Endometrial microvascular endothelial cells (primary cell): ENCODE results near the gene PARD6B. TPM values are rescaled to one million over a fixed set of nuclear protein-coding genes. Genes with fewer than 3 reads are reported as not detected.
"Not testable (repeated sequence)": the region's sequence is repeated elsewhere in the genome, so short reads cannot be mapped to it uniquely, and the experiment has no call there.

Experiments
- in situ Hi-C: cut with HindIII; loops from 2 replicates; pipeline ENCODE4 v1.10.0; 2017; ENCODE audit warnings: low sequenced_read_pairs, low pct_unique_long_range_greater_than_20kb; ENCODE audit errors: inconsistent ontology term
- total RNA-seq: library from RNA; depleted of rRNA; stranded (reverse); fragments of >200 nt; gene quantifications from one replicate; pipeline ENCODE4 v1.2.3, GENCODE V29; 2015; ENCODE audit errors: inconsistent ontology term

Gene PARD6B
- total RNA-seq, 1 donor from 2014 or later: not detected

GRCh38 chr20:50701041-50701963 lies 30.1 kb upstream of the PARD6B start:
- in situ Hi-C loops: no loop called here

GRCh38 chr20:50703651-50704438 lies 27.5 kb upstream of the PARD6B start:
- in situ Hi-C loops: not testable (repeated sequence)

GRCh38 chr20:50704514-50704913 lies 26.9 kb upstream of the PARD6B start:
- in situ Hi-C loops: no loop called here

GRCh38 chr20:50704971-50705370 lies 26.4 kb upstream of the PARD6B start:
- in situ Hi-C loops: no loop called here

GRCh38 chr20:50708845-50709635 lies 22.3 kb upstream of the PARD6B start:
- in situ Hi-C loops: no loop called here

DNA sequence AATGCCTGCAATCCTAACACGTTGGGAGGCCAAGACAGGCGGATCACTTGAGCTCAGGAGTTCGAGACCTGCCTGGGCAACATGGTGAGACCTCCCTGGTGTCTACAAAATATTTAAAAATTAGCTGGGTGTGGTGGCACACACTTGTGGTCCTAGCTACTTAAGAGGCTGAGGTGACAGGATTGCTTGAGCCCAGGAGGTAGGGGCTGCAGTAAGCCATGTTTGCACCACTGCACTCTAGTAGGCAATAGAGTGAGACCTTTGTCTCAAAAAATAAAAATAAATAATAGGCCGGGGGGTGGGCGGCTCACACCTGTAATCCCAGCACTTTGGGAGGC lies 21.8 kb upstream of the PARD6B start:
- in situ Hi-C loops: no loop called here

DNA sequence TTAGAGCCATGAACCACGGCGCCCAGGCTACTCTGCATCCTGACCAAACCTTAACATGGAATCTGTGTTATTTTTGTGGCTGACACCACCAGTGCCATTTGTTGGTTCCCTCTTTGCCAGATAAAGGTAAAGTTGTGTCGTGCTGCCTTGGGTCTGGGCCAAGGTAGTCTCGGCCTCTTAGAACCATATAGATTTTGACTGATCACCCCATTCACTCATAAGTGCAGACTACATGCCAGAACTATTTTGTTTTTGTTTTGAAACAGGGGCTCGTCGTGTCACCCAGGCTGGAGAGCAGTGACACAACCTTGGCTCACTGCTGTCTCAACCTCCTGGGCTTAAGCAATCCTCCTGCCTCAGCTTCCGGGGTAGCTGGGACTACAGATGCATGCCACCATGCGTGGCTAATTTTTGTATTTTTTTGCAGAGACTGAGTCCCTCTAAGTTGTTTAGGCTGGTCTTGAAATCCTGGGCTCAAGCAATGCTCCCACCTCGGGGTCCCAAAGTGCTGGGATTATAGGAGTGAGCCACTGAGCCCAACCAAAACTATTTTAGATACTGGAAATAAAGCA lies 20.8 kb upstream of the PARD6B start:
- in situ Hi-C loops: no loop called here

GRCh38 chr20:50711113-50711825 lies 20.1 kb upstream of the PARD6B start:
- in situ Hi-C loops: no loop called here

DNA sequence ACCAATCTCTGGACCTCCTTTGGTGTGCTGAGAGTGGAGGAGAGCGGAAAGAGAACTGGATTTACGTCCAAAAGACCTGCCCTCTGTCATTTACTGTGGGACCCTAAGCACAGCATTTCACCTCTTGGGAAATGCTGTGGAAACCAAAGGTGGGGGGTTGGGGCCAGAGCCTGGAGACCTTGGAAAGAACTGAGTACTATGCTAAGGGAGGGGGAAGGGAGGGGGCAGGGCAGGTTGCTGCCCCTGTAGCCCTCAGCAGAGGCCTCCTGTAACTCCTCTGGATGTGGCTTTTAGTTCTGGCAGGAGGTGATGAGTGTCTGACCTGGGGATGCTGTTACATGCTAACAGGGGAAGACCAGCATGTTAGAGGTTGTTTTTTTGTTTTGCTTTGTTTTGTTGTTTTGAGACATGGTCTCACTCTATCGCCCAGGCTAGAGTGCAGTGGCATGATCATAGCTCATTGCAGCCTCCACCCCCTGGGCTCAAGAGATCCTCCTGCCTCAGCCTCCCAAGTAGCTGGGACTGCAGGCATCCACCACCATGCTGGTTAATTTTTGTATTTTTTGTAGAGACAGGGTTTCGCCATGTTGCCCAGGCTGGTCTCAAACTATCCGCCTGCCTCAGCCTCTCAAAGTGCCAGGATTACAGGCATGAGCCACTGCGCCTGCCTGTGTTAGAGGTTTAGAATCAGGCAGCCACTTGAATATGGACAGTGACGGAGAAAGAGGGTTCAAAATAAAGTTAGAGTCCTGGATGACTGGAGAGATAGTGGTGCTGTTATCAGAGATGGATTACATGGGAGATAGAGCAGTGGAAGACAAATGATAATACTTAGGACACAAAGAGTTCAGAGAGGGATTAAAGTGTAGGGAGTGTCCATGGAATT lies 18.4 kb upstream of the PARD6B start:
- in situ Hi-C loops: no loop called here

- in situ Hi-C loops: no loop called here
These were observed 17.7 kb upstream of the PARD6B start for GRCh38 chr20:50713657-50714101.

- in situ Hi-C loops: not testable (repeated sequence)
These were observed 17.0 kb upstream of the PARD6B start for GRCh38 chr20:50714426-50714825.

DNA sequence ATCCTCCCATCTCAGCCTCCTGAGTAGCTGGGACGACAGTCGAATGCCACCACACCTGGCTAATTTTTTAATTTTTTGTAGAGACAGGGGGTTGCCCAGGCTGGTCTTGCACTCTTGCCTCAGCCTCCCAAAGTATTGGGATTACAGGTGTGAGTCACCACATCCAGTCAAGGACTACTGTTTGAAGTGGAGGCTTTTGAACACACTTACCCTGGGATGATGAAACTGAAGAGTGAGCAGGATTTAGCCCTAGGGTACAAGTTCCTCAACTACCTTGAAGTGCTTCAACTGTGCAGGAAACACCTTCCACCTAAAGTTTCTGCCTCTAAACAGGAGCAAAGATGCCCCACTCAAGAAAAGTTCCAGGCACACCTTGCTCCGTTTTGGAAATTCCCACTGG lies 15.7 kb upstream of the PARD6B start:
- in situ Hi-C loops: no loop called here

- in situ Hi-C loops: no loop called here
These were observed 14.9 kb upstream of the PARD6B start for GRCh38 chr20:50716518-50716917.

DNA sequence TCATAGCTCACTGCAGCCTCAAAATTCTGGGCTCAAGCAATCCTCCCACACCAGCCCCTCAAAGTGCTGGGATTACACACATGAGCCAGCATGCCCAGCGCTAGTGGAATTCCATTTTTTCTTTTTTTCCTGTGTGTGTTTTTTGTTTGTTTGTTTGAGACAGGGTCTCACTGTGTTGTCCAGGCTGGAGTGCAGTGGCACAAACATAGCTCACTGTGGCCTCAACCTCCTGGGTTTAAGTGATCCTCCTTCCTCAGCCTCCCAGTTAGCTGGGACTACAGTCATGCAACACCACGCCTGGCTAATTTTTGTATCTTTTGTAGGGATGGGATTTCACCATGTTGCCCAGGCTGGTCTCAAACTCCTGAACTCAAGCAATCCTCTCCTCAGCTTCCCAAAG lies 14.1 kb upstream of the PARD6B start:
- in situ Hi-C loops: no loop called here

- in situ Hi-C loops: no loop called here
These were observed 13.2 kb upstream of the PARD6B start for GRCh38 chr20:50717974-50718761.

GRCh38 chr20:50719328-50719727 lies 12.1 kb upstream of the PARD6B start:
- in situ Hi-C loops: no loop called here

GRCh38 chr20:50720026-50720425 lies 11.4 kb upstream of the PARD6B start:
- in situ Hi-C loops: no loop called here
